HL-60 (cell line): ENCODE results near the gene MEX3A.

Source experiments
- DNase-seq, 2 experiments: peaks; one replicate each; pipeline ENCODE4 v3.0.0-alpha.2; 2010 to 2020; ENCODE audit warnings: low read depth in 1 of 2, low spot score in 1 of 2
- H3K27ac ChIP-seq: fragments of 250-450 bp; sonication (Bioruptor Pico); replicated peaks from 2 replicates; pipeline ENCODE4 v1.5.1; 2020; ENCODE audit warnings: mild to moderate bottlenecking, moderate library complexity
- H3K27me3 ChIP-seq: fragments of 250-450 bp; sonication (Bioruptor Pico); 2 replicates; pipeline ENCODE4 v1.5.1; 2021; ENCODE audit warnings: mild to moderate bottlenecking, moderate library complexity; ENCODE audit not compliant: insufficient read depth, poor library complexity, severe bottlenecking
- H3K4me3 ChIP-seq: replicated peaks from 2 replicates; pipeline ENCODE4 v1.5.1; 2011; ENCODE audit warnings: mild to moderate bottlenecking, control low read depth, low read length; ENCODE audit not compliant: insufficient read depth
- GABPA ChIP-seq: IDR thresholded peaks from 2 replicates; pipeline ENCODE4 v1.6.1; 2012; ENCODE audit warnings: low read depth
- POLR2AphosphoS5 ChIP-seq: IDR thresholded peaks from 2 replicates; pipeline ENCODE4 v1.6.1; 2012; ENCODE audit warnings: low read depth
- SPI1 ChIP-seq: IDR thresholded peaks from 2 replicates; pipeline ENCODE4 v1.6.1; 2012; ENCODE audit warnings: low read depth, mild to moderate bottlenecking, borderline replicate concordance
- TF ChIP-seq, protein P1 (sequence below): IDR thresholded peaks from 2 replicates; pipeline ENCODE4 v1.6.1; 2012; ENCODE audit warnings: low read depth; ENCODE audit not compliant: insufficient replicate concordance
- TF ChIP-seq, protein P2 (sequence below): IDR thresholded peaks from one replicate; pipeline ENCODE4 v1.5.1; 2011; ENCODE audit warnings: low read length, control low read depth, inconsistent platforms; ENCODE audit not compliant: insufficient read depth

The MEX3A gene

DNA sequence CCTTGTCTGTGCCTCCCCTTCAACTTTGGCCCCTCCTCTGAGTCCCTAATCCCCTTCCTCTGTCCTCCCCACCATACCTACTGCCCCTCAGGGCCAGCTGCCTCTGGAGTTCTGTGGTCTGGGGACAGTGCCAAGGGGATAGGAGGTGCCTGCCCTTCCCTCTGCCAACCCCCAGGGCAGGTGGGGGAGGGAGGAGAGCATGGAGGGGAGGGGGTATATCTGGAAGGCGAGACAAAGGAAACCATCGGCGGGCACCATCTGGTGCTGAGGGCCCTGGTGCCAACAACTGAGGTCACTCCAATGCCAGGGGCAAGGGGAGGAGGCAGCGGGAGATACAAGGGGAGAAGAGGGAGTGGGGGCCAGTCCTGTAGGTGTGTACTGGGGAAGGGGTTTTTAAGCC, 11.7 kb downstream of the MEX3A start:
- no peak for DNase-seq
- Histone ChIP-seq H3K27ac (no peak overlapping the region), H3K4me3 (no peak overlapping the region), H3K27me3 (no peaks in the 10 kb centered on the region)
- no peak for TF ChIP-seq SPI1
- TF ChIP-seq POLR2AphosphoS5: no peak
- TF ChIP-seq, protein P1, sequence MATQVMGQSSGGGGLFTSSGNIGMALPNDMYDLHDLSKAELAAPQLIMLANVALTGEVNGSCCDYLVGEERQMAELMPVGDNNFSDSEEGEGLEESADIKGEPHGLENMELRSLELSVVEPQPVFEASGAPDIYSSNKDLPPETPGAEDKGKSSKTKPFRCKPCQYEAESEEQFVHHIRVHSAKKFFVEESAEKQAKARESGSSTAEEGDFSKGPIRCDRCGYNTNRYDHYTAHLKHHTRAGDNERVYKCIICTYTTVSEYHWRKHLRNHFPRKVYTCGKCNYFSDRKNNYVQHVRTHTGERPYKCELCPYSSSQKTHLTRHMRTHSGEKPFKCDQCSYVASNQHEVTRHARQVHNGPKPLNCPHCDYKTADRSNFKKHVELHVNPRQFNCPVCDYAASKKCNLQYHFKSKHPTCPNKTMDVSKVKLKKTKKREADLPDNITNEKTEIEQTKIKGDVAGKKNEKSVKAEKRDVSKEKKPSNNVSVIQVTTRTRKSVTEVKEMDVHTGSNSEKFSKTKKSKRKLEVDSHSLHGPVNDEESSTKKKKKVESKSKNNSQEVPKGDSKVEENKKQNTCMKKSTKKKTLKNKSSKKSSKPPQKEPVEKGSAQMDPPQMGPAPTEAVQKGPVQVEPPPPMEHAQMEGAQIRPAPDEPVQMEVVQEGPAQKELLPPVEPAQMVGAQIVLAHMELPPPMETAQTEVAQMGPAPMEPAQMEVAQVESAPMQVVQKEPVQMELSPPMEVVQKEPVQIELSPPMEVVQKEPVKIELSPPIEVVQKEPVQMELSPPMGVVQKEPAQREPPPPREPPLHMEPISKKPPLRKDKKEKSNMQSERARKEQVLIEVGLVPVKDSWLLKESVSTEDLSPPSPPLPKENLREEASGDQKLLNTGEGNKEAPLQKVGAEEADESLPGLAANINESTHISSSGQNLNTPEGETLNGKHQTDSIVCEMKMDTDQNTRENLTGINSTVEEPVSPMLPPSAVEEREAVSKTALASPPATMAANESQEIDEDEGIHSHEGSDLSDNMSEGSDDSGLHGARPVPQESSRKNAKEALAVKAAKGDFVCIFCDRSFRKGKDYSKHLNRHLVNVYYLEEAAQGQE: no peak
- TF ChIP-seq, protein P2, sequence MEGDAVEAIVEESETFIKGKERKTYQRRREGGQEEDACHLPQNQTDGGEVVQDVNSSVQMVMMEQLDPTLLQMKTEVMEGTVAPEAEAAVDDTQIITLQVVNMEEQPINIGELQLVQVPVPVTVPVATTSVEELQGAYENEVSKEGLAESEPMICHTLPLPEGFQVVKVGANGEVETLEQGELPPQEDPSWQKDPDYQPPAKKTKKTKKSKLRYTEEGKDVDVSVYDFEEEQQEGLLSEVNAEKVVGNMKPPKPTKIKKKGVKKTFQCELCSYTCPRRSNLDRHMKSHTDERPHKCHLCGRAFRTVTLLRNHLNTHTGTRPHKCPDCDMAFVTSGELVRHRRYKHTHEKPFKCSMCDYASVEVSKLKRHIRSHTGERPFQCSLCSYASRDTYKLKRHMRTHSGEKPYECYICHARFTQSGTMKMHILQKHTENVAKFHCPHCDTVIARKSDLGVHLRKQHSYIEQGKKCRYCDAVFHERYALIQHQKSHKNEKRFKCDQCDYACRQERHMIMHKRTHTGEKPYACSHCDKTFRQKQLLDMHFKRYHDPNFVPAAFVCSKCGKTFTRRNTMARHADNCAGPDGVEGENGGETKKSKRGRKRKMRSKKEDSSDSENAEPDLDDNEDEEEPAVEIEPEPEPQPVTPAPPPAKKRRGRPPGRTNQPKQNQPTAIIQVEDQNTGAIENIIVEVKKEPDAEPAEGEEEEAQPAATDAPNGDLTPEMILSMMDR: no peak
- no peak for TF ChIP-seq GABPA

DNA sequence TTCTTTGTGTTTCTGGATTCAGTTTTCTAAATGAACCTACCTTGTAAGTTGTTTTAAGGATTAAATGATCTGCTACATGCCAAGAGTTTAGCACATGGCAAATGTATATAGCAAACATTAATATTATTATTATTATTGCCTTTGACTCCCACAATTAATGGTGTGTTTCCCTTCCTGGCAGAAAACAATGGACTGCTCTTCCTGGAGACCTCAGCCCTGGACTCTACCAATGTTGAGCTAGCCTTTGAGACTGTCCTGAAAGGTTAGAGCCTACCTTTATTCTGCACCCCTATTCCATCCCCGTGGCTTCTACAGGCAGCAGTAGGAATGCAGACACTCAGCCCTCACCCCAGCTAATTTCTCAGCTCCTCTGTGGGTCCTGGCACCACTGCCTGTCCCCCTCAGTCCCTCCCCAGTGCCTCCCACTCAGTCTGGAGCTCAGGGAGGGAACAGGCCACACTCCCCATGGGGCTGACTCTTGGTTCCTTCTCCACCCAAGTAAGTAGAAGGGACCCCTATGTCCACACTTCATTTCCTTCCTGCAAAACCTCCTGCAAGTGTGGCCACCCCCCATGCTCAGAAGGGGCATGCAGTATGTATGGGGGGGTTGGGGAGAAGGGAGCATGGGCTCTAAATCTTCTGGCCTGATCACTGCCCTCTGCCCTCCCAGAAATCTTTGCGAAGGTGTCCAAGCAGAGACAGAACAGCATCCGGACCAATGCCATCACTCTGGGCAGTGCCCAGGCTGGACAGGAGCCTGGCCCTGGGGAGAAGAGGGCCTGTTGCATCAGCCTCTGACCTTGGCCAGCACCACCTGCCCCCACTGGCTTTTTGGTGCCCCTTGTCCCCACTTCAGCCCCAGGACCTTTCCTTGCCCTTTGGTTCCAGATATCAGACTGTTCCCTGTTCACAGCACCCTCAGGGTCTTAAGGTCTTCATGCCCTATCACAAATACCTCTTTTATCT, 12.5 kb downstream of the MEX3A start:
- no peaks in the 10 kb centered on the region for H3K27me3 ChIP-seq
- H3K27ac ChIP-seq: no peak overlapping the region
- no peak for DNase-seq
- TF ChIP-seq, protein P2: no peak
- TF ChIP-seq GABPA (no peak), SPI1 (no peak), POLR2AphosphoS5 (no peak)
- TF ChIP-seq, protein P1: no peak
- H3K4me3 ChIP-seq: no peak overlapping the region

- H3K27ac ChIP-seq: no peak overlapping the region
- no peak for DNase-seq
- TF ChIP-seq SPI1 (no peak), GABPA (no peak), POLR2AphosphoS5 (no peak)
- TF ChIP-seq, protein P2: no peak
- TF ChIP-seq, protein P1: no peak
These were observed 15.0 kb downstream of the MEX3A start for GRCh38 chr1:156067262-156067661.

More at GRCh38 chr1:156067262-156067661, 15.0 kb downstream of the MEX3A start:
- Histone ChIP-seq H3K4me3 (no peak overlapping the region), H3K27me3 (no peaks in the 10 kb centered on the region)
